GM18499 (cell line): ENCODE measurements around the gene PDGFD.
A peak's percentile ranks its signal among the peaks of the same experiment; 100 is the strongest.

ENCODE experiments used
- ATAC-seq: cut with Tn5 transposase; IDR thresholded peaks from one replicate; pipeline ENCODE4 v1.9.1; 2021; ENCODE audit warnings: moderate number of reproducible peaks; ENCODE audit not compliant: insufficient read depth, unreplicated experiment

Gene PDGFD

GRCh38 chr11:104098132-104098531 lies 65.8 kb downstream of the PDGFD start:
- ATAC-seq: no peak

DNA sequence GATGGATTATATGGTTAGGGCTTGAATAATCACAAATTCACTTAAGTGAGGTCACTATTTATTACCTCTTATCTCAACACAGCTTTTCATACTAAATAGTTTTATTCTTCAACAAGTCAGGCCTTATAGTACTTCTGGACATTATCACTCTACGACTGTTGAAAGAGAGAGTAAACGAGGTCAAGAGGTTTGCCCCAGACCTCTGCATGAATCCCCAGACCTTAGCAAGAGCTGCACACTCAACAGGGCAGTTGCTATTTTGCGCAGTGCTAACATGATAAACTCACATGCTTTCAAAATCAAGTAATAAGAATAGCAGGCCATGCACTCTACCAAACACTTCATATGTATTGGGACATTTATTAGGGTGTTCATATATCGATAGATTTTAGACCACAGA lies 67.0 kb downstream of the PDGFD start:
- ATAC-seq: no peak

DNA sequence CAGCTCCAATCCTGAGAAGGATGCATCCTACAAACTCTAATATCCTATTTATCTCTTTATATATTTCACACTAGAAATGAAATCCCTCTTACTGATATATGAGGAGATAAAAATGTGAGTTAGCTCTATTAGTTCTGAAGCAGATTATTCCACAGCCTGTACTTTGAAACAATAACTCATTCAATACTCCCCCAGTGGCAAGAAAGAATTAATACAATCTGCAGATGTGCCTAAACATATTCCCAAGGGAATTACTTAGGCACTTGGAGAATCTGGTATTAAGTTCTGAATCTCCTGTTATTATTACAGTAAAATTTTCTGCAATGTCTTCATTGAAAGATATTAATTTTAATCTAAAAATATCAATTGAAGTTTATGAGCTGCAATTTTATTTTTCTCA lies 68.2 kb downstream of the PDGFD start:
- no peak for ATAC-seq

DNA sequence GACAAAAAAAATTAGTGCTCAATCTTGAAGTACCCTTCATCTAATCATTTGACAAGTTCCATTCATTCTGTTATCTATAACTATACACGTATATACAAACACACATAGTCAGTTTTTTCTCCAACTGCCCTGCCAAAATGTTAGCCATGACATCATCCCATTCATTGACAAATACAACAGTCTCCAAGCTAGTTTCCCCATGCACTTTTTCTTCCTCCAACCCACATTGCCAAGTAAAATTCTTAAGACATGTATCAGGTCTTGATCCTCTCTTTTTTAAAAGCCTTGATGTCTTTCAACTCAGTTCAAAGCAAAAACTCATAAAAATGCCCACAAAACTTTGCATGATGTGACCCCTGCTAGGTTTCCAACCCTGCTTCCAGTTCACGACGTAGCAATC lies 69.4 kb downstream of the PDGFD start:
- ATAC-seq: no peak

- no peak for ATAC-seq
Observed at GRCh38 chr11:104093426-104094280, 70.3 kb downstream of the PDGFD start.

- no peak for ATAC-seq
Observed at GRCh38 chr11:104092744-104093143, 71.2 kb downstream of the PDGFD start.

DNA sequence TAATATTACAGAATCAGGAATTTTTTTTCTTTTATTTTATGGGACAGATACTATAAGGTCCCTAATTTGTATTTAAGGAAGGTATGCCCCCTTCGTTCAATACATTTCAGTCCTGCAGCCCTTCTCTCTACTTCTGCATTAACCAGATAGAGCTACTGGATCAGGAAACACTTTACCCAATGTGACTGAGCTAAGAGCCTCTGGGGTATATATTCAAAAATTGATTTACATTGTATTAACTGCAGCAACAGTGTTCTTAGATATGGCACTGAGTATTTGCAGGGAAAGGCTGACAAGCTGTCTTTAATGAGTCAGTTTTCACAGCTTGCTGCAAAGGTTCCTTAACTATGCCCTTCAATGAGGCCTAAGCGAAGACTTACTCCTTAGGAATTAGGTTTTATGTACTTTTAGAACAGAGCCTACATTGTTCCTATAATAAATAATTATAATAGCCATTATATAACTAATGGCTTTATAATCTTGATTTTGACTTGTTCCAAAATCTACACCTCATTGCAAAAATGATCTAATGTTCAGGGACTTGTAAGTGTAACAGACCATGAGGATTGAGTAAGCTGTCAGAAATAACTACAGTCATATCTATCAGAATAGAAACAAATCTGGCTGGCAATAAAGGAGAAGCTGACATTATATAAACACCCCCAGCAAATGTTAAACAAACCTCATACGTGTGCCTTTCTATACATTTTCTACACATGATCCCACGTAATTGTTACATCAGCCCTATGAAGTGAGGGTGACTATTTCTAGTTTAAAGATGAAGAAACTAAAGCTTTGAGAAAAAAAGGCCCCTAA lies 72.5 kb downstream of the PDGFD start:
- ATAC-seq: no peak

- no peak for ATAC-seq
Observed at GRCh38 chr11:104090767-104091166, 73.2 kb downstream of the PDGFD start.

DNA sequence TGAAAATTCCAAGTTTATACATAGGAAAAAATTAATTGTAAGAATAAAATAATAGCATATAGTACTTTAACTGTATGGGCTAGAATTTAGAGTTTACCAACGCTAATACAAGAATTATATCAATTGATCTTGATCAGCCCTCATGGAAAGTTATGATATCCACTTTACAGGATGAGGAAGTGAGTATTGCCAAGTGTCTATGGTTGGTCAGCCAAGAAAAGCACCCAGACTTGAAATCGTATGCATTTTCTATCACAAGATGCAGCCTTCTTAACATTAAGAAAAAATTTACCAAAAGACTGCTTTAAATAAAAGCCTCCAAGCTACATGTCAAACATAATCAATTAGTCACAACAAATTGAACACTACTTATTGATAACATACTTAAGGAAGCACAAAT lies 74.5 kb downstream of the PDGFD start:
- ATAC-seq: no peak

- no peak for ATAC-seq
Observed at GRCh38 chr11:104086621-104087020, 77.3 kb downstream of the PDGFD start.

DNA sequence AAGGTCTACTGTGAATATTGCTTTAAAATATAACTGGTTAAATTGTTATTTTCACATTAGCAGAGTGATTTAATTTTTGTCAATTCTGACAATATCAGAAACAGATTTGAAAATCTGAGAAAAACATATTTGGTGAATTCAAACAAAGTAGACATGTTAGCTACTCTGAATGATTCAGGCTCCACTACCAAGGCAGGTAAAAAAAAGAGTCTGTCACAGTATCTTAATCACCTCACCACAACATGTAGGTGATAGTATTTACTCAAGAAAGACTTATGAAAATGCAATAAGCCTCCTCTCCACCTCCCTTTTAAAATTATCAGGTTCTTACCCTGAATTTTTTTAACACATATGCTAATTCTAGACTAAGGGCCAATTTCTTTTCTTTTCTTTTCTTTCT lies 85.0 kb downstream of the PDGFD start:
- ATAC-seq: no peak

GRCh38 chr11:104078245-104078644 lies 85.7 kb downstream of the PDGFD start:
- no peak for ATAC-seq

GRCh38 chr11:104076455-104076854 lies 87.5 kb downstream of the PDGFD start:
- no peak for ATAC-seq

GRCh38 chr11:104075706-104076105 lies 88.2 kb downstream of the PDGFD start:
- ATAC-seq: no peak

DNA sequence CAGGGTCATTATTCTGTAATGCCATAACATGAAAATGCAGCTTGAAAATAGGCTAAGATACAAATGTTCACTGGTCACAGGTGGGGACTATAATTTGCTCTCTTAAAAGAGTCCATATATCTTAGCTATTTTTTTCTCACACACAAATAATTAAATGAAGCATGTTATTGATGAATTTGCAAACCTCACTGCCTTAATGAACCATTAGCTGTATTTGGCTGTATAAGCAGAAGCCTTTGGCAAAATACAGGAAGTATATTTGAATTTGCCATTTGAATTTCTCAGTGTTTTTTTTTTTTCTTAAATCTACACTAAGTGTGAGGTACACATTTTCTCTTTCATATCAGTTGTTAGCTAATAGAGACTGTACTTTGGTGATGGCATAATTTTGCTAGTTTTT lies 88.9 kb downstream of the PDGFD start:
- ATAC-seq: no peak

DNA sequence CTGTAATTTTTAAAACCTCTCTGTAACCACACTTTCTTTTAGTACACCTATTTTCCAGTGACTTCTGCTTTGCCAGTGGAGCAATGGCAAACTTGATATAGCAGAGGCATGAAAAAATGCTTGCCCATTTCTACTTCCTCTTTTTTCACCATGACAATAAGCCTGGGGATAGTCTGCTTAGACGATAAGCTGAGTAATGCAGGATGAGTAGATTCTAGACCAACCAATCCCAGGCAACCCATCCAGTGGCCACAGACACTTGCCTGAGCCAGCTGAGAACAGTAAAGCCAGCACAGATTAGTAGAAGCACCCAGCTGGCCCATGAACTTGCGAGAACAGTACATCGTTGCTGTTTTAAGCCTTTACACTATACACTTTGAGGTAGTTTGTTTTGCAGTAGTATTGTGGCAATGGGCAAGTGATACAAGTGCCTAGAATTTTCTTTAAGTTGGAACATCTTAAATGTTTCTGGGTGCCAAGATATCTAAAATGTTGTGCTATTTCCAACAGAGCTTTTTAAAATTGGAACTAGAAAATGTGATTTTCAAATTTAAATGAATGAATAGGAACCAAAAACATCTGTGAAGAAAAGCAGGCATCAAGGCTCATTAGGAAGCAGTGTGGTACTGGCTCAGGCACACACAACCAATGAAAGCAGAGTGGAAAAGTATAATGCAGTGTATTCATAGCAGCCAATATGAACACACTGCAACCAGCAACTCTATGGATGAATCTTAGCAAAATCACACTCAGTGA lies 89.8 kb downstream of the PDGFD start:
- ATAC-seq: peak; percentile 93

DNA sequence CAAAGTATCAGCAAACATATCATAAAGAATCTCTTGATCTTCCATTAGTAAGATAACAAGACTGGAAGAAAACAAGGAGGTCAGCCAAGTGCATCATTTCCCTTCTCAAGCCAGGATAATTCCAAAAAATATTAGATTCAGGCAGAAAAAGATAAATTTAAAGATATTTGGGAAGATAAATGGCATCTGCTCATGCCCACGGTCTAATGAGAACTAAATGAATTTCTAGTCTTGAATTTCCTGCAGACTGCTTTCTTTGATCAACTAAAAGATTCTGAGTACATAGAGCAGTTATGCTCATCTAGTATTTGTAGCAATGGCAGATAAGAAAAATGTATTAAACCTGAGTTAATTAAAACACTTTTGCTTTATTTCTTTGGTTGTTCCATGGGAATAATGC lies 96.4 kb downstream of the PDGFD start:
- ATAC-seq: no peak

- no peak for ATAC-seq
Observed at GRCh38 chr11:104064034-104064630, 99.8 kb downstream of the PDGFD start.

DNA sequence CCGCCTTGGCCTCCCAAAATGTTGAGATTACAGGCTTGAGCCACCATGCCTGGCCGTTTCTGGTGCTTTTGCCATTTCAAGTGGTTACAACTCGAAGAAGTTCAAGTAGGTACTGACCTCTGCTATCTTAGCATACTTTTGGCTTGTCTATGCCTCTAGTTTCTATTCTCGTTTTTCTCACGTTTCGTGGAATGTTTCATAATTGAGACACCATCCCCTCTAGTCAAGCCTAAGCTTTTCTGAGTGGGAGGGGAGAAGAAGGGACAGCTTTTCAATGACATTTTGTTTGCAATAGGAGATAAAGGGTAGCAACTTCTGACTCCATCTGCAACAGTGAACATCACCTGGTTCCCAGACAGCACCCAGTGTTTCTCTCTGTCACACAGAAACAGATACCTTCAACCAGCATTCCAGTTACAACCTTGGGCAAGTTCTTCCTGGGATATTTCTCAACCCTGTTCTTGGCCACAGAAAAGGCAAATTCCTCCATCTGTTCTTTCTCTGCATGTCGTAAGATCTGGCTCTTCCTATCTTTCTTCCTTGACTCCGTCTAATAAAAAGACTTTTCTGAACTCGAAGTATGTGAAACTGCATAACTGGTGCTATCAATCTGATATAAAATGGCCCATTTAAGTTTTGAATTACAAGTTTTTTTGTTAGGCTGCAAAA lies 102.0 kb downstream of the PDGFD start:
- ATAC-seq: no peak

GRCh38 chr11:104060820-104061219 lies 103.1 kb downstream of the PDGFD start:
- ATAC-seq: no peak
